DMS53 (cell line): ENCODE results near the gene DKC1.

Experiments used
- DNase-seq: peaks from one replicate; lab custom pipeline; 2025; lab: John Stamatoyannopoulos, UW

The DKC1 gene

GRCh38 chrX:154762537-154763296 lies at the start of gene DKC1:
Gene DKC1, plus strand, starts transcription at chrX:154762864. Its CDS starts 102 bp downstream, at chrX:154762966.
- DNase-seq = peak; percentile 98

DNA sequence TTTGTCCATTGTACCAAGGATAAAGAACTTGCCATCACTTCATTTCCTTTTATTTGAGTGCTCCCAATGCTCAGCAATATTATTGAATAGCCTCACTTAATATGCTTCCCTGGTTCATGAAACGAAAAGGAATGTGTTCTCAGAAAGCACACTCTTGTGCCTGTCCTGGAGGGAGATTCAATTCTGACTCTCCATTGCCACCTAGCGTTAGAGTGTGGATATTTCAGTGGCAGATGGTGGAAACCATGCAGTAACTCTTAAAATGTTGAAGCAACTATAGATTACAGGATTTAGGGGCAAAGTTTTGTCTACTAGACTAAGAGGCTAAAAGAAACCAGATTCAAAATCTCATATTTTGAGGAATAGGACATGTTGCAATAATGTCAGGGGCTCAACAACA lies 47.7 kb upstream of the DKC1 start:
- DNase-seq = peak; percentile 64

DNA sequence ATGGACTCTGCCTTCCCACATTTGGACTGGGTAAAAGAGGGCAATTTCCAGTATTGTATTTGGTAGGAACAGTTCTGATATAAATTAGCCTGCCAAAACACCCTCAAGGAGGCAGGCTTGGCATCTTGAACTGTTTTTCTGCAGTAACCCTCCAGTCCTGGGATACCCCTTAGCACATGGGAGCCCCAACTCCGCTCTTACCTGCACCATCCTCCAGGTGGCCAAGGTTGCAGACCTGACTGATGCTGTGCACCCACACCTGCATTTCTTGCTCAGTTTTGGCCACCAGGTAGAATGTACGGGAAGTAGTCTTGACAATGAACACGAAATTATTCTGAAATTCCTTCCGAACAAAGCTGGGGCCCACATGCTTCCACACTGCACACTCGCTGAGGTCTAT lies 46.8 kb upstream of the DKC1 start:
- no peak for DNase-seq

DNA sequence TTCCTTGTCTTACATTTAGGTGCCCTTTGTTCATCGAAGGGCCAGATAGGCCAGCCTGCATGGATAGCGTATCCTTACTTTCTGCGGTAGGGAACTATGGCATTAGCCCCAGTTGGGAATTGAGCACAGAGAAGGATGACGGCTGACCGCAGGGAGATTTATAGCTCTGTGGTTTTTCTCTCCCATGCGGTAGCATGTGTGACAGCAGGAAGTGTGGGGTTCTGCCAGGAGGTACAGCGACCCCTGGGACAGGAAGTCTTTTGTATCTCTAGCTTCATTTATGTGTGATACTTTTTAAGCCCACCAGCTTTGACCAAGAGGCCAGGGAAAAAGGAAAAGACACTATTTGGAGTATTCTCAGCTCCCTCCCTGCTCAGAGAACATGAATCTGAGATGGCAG lies 44.8 kb upstream of the DKC1 start:
- no peak for DNase-seq

- DNase-seq = no peak
Observed at GRCh38 chrX:154718616-154719015, 44.0 kb upstream of the DKC1 start.

- no peak for DNase-seq
Observed at GRCh38 chrX:154719132-154719675, 43.5 kb upstream of the DKC1 start.

GRCh38 chrX:154720067-154720466 lies 42.6 kb upstream of the DKC1 start:
- no peak for DNase-seq

DNA sequence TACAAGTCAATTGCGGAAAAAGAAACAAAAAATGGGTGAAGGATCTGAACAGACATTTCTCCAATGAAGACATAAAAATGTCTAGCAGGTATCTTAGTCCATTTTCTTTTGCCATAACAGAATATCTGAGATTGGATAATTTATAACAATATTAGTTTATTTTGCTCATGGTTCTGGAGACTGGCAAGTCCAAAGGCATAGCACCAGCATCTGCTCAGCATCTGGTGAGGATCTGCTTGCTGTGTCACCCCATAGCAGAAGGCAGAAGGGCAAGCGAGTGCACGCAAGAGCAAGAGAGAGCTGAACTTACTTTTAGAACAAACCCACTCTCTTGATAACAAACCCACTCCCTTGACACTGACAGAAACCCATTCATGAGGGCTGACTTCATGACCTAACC lies 41.5 kb upstream of the DKC1 start:
- no peak for DNase-seq

DNA sequence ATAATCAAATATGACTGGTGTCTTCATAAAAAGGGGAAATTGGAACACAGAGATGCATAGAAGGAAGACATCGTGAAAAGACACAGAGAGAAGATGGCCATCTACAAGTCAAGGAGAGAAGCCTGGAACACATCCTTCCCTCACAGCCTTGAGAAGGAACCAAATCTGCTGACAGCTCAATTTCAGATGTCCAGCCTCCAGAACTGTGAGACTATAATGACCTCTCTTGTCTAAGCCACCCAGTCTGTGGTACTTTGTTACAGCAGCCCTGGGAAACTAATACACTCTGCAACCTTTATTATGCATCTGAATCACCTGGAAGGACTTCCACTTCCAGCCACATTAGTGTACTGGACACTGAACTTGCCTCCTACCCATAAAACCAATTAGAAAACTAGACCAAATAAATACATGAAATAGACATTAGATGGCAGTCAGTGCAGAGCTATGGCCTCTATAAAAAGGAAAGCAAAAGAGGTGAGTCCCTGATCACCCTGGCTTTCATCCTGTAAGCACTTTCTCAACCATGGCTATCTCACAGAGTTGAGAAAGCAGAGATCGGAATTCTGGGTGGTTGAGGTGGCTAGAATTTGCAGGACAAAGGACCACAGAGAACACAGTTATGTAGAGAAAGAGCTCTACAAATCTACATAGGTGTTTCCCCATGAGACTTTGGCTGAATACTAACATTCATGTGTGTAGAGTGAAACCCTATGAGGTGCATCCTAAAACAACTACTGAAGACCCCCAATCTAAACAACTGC lies 37.5 kb upstream of the DKC1 start:
- DNase-seq = no peak

DNA sequence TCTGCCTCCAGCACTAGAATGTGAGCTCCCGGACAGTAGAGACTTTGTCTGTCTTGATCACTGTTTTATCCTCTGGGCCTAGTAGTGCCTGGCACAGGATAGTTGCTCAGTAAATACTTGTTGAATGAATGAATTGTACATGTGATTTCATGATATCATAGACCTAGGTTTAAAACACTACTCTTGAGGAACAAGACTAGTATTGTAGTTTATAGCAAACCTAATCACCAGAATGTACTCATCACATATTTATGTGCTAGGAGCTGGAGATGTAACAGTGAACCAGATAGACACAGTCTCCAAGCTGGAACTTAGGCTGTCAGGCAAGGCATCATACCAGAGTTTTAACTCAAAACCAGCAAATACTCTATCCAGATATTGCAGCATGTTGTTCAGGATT lies 35.2 kb upstream of the DKC1 start:
- no peak for DNase-seq

- no peak for DNase-seq
Observed at GRCh38 chrX:154727871-154728270, 34.8 kb upstream of the DKC1 start.

- no peak for DNase-seq
Observed at GRCh38 chrX:154728431-154729190, 34.1 kb upstream of the DKC1 start.

GRCh38 chrX:154729439-154729838 lies 33.2 kb upstream of the DKC1 start:
- no peak for DNase-seq

GRCh38 chrX:154730253-154730891 lies 32.3 kb upstream of the DKC1 start:
- DNase-seq = no peak

DNA sequence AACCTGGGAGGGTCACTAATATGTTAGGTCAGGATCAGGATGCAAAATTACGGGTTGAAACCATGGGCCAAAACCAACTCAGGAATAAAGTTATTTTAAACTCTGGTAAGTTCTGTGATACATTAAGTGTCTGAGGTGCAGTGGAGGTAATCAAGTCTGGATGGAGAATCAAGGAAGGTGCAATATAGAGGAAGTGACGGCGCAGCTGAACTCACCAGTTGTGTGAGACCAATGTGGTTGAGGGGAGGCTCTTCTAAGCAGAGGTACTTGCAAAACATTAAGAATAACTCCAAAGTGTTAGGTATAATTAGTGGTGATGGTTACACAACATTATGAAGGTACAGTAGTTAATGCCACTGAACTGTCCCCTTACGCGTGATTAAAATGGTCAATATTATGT lies 31.5 kb upstream of the DKC1 start:
- DNase-seq = no peak

DNA sequence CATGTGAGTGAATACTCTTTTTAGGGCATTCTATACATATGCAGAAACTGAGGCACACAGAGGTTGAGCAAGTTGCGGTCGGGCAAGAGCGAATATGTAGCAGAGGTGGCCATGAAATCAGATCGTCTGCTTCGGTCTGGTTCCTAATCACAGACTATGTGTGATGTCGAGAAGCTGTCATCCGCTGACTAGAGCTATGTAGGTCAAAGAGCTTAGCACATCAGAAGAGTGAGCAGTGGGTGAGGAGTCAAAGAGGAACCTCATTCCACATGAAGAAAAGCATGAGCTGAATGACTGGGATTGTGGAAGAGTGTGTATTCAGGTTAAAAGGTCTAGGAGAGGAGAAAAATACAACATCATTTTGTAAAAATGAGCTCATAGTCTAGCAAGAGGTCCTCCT lies 30.8 kb upstream of the DKC1 start:
- no peak for DNase-seq

DNA sequence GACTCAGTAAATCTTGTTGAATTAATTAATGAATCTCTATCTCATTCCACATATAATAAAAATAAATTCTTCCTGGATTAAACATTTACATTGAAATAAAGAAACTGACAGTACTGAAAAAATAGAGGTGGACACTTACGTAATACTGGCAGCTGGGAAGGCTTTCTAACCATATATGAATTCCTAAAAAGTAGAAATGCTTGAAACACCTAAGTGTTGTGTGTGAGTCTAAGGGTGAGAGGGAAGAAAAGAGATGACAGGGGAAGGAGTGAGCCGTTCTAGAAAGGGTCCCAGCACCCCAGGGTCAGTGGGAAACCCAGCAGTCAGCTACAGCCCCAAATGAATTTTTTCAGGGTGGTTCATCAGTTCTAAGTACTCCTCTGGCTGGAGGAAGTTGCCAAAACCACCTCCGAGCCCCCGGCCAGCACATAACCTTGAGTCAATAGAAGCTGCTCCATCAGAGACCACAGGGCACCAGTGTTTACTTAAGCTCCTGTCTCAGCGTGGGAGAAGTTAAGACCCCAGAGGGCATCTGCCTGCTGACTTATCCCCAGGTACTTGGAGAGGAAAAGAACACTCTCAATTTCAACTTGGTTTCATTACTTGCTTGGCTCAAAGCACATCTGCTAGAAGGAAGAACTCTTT lies 30.1 kb upstream of the DKC1 start:
- no peak for DNase-seq

DNA sequence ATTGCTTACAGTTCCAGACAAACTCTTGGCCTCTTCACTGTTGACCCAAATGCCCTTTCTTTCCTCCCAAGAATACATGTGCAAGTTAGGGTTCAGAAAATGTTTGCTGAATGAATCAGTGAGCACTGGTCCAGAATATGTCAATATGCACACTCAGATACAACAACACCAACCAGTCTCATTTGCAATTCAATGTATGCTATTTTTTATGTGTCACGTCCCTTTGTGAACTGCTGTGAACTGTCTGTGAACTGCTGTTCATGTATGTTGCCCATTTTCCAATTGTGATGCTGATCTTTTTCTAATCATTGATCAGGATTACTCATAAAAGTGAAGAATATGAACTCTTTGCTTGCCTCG lies 29.6 kb upstream of the DKC1 start:
- no peak for DNase-seq

DNA sequence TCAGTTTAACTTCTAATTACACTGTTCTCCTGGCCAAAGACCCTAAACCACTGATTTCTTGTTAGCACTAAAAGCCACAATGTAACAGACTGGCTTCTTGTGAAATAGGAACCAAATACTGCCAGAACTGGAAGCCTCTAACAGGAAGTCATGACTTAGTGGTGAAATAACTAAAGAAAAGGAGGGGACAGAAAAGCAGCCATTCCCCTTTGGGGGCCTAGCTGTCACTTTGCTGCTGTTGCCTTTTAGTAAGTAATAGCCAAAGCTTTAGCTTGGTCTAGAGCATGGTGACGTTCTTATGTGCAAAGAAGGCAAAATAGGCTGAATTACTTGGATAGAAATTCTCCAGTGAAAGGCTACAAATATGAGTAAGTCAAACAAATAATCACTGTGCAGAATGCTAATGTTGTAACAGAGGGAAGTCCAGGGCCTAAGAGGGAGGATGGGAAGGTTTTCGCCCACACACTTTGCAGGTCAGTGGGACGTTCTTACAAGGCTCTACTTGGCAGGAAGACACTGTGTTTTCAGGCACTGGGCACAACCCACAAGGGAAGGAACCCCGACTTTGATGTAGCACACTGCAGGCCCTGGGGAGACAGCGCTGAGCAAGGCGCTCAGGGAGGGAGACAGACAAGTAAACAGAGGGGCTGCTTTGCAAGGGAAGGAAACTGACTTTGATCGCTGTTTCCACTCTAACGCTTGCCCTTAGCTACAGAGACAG lies 28.4 kb upstream of the DKC1 start:
- no peak for DNase-seq

- no peak for DNase-seq
Observed at GRCh38 chrX:154735695-154736393, 26.8 kb upstream of the DKC1 start.
